HG03060 (cell line): ENCODE results near the gene SHBG.
"Not testable (repeated sequence)": the region's sequence is repeated elsewhere in the genome, so short reads cannot be mapped to it uniquely, and the experiment has no call there.

Source experiments
- ATAC-seq: cut with Tn5 transposase; IDR thresholded peaks from one replicate; pipeline ENCODE4 v1.9.1; 2021; ENCODE audit warnings: low read depth, moderate number of reproducible peaks; ENCODE audit not compliant: unreplicated experiment

Gene SHBG, protein sequence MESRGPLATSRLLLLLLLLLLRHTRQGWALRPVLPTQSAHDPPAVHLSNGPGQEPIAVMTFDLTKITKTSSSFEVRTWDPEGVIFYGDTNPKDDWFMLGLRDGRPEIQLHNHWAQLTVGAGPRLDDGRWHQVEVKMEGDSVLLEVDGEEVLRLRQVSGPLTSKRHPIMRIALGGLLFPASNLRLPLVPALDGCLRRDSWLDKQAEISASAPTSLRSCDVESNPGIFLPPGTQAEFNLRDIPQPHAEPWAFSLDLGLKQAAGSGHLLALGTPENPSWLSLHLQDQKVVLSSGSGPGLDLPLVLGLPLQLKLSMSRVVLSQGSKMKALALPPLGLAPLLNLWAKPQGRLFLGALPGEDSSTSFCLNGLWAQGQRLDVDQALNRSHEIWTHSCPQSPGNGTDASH

DNA sequence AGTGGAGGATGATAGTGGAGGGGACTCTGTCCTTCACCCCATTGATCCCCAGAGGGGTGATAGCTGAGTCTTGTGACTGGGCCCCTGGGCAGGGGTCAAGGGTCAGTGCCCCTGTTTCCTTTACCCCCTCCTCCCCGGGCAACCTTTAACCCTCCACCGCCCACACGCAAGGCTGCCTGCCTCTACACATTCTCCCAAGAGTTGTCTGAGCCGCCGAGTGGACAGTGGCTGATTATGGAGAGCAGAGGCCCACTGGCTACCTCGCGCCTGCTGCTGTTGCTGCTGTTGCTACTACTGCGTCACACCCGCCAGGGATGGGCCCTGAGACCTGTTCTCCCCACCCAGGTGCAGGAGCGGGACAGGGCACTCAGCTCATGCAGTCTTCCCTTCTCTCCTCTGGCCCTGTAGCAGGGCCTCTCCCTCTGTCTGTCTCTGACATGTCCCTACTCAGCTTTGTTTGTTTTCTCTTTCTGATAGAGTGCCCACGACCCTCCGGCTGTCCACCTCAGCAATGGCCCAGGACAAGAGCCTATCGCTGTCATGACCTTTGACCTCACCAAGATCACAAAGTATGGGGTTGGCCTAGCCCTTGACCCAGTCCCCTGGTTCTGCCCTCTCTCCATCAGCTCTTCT, at the start of gene SHBG:
TSS of gene SHBG (plus strand) at position 197 of the 633 bp plus-strand sequence. CDS start at position 235, 38 bp downstream.
- ATAC-seq = no peak

DNA sequence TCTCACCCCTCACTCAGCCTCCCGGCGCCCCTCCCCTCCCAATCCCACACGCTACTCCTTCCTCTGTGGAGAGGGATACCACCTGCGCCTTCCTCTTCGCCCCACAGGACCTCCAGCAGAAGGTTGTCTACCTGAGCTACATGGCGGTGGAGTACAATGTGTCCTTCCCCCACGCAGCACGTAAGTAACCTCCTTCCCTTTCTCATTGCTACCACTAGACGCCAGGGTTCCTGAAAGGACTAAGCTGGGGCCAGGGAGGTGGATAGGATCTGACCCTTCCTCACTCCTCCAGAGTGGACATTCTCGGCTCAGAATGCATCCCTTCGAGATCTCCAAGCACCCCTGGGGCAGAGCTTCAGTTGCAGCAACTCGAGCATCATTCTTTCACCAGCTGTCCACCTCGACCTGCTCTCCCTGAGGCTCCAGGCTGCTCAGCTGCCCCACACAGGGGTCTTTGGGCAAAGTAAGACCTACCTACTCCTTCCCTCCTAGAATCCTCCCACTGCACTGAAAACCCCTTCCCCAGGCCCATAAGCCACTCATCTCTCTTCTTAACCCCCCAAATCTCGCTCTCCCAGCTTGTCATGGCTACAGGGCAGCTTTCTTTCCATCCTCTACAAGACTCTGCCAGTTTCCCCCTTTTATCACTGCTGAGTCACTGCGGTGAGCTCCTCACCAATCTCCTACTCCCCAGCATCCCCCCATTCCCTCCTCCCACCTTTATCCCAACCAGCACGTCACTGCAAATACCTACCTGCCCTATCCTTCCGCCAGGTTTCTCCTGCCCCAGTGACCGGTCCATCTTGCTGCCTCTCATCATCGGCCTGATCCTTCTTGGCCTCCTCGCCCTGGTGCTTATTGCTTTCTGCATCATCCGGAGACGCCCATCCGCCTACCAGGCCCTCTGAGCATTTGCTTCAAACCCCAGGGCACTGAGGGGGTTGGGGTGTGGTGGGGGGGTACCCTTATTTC, 49.0 kb upstream of the SHBG start:
- no peak for ATAC-seq

DNA sequence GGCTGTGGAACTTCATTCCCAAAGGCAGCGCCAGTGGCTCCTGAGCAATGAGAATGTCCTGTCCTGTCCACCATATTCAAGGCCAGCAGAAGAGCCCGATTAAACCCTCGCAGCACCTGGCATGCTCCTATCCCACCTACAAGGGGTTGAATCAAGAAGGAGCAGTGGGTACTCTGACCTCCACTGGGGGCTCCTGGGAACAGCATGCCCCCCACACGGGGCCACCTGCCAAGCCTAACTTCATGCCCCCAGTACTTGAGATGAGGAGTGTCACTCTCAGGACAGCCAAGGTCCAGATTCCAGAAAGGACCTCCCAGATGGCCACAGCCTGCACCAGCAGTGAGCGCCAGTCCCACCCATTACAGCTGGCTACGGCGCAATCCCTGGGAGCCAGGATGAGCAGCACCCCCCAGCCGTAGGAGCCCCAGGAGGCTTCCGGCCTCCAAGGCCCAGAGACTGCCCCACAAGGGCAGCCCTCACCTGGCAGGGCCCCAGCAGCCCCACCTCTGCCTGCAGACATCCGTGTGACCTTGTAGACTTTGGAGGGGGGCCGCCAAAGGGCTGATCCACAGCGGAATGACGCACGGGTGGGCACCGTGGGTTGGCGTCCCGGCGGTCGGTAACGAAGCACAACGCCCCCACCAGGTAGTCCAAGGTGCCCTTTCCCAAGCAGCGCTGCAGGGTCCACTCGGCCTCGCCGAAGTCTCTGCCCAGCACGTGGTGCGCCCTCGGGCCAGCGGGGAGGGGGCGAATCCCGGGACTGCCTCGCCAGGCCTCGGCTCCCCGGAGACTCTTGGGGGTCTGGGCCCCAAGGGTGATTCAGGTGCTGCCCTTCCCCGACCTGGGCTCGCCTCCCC, 47.3 kb upstream of the SHBG start:
- ATAC-seq = no peak

DNA sequence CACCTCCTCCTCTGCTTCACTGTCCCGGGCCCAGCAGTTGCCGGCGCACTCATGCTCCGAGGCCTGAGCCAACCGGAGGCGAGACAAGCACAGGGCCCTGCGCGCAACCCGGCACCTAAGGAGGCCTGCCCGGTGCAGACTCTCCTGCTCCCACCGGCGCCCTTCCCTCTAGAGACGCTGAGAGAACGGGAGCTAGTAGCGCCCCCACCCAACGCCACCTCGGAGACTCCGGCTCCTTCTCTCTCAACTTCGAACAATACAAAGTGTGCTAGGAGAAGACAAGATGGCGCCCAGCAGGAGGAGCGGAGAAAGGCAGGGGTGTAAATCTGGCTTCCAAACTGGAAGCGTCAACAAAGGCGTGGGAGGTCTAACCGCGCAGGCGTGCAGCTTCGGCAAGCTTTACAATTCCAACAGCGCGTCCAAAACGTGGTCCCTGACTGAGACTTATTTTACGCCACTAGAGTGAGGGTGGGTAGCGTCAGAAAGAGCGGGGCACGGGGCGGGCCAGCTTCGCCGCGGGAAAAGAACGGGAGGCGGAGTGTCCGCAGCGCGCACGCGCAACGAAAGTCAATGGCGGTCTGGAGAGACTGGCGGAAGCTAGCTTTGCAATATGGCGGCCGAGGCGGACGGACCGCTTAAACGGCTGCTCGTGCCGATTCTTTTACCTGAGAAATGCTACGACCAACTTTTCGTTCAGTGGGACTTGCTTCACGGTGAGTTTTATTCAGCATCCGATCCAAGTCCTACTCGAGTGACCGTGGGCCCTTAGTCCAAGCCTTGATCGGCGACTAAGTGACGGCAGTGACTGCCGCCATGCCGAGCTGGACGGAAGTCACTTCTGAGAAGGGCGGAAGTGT, 46.5 kb upstream of the SHBG start, which contains the start of gene MPDU1:
TSS of gene MPDU1 (plus strand) at position 600 of the 857 bp plus-strand sequence. CDS start at position 611, 11 bp downstream.
- peak; percentile 50 for ATAC-seq

DNA sequence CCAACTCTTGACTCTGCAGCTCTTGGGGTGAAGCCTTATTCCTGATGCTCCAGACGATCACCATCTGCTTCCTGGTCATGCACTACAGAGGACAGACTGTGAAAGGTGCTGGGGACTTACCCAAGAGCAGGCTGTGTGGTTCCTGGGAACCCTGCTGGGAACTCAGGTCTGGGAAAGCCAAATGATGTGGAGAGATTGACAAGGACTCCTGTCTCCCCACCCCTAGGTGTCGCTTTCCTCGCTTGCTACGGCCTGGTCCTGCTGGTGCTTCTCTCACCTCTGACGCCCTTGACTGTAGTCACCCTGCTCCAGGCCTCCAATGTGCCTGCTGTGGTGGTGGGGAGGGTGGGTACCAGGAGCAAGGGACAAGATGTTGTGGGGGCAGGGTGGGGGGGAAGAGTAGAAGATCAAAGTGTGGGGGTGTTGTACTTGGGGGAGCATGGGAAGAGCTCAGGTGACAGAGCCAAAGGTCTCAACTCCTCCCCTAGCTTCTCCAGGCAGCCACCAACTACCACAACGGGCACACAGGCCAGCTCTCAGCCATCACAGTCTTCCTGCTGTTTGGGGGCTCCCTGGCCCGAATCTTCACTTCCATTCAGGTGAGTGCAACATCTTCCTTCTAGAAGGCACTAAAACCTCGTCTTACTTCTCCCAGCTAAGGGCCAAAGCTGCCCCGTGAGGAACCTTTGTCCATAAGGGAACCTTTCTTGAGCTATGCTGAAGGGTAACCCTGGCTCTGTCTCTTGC, 43.1 kb upstream of the SHBG start:
- no peak for ATAC-seq

DNA sequence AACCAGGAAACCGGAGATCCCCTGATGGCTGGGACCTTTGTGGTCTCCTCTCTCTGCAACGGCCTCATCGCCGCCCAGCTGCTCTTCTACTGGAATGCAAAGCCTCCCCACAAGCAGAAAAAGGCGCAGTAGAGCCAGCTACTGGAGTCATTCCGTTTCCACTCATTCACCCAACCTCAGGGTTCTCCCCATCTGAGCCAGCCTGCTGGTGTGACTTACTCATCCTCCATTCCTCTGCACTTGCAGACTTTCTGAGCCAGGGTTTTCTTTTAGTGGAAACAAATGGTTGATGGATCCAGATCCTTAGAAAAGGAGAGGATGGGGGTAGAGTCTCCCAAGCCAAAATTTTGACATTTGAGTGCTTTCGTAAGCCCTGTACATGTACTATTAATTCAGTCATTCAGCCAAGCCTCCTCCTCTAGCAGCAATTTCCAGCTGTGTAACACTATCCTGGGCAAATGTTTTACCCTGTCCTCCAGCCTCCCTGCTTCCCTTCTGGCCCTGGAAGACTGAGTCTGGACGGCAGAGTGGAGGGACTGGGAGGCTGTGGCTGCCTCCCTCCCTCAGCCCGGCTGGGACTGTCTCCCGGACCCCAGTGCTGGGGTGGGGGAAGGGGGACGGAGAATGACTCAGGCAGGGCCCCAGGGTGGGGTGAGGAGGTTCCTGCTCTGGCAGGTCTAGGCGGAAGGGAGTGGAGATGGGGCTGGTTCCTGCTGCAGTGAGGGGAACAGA, 42.3 kb upstream of the SHBG start:
- no peak for ATAC-seq

DNA sequence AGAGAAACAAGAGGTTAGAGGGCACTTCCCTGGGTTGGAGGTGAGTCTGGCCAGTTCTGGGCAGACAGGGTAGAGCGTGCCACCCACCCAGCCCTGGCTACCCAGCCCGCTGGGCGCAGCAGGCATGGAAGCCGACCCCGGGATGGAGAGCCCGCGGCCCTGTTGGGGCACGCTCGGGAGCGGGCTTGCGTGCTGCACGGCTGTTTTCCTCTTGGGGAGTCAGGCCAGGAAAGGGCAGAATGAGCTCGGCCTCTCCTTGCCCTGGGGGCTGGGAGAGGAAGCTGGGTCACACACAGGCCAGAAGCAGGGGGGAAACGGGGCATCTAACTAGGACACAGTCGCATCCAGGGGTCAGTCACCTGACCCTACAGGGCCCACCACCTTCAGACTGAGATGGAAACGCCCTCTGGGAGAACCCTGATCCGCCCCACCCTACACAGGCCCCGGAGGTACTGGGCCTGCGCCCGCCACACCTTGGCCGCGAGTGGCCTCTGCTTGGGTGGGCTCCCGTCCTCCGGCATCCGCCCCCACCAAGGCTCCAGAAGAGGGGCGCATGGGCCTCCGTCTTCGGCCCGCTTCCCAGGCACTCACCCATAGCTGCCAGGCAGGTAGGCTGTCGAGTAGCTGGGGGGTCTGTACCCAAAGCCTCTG, 41.3 kb upstream of the SHBG start:
- ATAC-seq = no peak

DNA sequence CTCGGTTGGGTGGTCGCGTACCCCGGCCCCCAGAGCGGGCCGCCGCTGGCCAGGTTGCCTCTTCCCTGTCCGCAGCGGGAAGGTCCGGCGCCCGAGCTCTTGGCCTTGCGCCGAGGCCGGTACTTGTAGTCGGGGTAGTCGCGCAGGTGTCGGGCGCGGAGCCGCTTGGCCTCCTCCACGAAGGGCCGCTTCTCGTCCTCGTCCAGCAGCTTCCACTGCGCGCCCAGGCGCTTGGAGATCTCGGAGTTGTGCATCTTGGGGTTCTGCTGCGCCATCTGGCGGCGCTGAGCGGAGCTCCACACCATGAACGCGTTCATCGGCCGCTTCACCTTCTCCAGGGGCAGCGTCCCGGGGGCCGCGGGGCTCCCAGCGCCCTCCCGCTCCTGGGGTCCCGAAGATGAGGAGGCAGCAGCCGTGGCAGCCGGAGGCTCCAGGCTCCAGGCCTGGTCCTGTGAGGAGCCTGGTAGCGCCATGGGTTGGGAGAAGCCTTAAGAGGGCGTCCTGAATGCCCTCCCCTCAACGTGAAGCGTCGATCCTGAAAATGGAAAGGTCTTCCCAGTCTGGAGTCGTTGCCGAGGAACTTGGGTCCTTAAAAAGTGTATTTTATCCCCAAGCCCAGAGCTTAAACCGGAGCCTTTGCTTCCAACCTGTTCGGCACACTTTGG, 40.6 kb upstream of the SHBG start:
- no peak for ATAC-seq

DNA sequence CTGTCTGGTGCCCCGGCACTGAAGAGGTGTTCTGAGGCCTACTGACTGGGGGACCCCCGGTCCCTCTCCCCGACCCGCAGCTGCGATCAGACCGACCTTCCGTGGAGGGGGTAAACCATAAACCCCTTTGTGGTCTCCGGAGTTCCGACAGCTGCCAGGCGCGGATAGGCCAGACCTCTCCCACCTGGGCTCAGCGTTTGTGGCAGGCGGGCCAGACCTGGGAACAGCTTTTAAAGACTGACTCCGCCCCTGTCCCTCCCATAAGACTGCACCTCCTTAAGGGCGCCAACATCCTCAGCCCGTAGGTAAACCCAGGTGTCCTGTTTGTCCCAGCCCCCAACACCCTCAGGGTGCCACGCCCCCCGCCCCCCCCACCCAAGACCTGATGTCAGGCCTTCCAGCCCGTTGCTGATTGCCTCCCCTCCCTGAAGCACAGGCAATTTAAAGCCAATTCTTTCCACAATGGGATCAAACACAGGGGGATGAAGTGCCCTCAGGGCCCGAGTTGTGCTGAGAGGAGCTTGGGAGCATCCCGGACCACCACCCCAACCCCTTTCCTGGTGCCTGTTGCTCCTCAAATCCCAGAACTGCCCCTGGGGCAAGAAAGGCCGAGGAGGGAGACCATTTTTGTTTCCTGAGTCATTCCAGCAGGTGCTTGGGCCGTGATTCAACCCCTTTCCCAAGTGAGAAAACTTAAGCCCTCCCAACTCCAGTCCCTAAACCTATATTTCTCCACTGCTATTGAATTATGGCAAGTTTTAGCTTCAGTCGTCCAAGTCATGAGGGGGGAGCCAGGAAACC, 39.8 kb upstream of the SHBG start, which contains the start of gene SOX15:
TSS of gene SOX15 (minus strand) at position 204 of the 801 bp plus-strand sequence. CDS start 418 bp downstream, outside the sequence.
- no peak for ATAC-seq

DNA sequence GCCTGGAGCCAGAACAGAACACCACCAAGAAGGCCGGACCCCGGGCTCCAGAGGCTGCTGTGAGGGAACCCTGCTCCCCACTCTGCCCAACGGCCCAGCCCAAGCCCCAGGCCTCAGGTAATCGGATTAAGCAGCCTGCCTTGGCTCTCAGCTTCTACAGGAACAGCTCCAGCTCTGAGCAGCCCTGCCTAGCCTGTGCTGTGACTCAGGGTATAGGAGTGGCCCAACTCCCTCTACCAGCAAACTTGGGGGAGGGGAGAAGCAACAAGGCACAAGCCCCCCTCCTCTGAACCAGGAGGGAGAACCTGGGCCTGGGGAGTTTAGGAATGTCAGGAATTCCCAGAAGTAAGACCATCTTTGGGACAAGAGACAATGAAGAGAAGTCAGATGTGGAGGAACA, 39.2 kb upstream of the SHBG start:
- no peak for ATAC-seq

DNA sequence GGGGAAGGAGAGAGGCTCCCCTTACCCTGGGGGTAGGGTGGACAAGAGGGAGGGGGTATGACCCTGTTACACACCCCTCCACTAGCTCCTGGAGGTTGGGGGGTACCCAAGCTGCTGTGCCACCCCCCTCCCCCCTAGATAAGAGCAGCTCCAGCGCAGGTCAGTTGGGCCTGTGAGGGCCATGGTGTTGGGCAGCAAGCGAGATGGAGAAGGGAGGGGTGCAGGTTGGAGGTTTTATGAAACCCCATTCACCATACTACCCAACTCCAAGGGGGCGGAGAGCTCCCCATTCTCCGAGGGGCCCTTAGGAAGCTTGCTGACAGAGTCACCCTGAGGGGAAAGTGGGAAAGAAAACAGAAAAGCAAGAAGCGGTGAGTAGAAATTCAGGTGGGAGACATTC, 38.3 kb upstream of the SHBG start:
- ATAC-seq = no peak

DNA sequence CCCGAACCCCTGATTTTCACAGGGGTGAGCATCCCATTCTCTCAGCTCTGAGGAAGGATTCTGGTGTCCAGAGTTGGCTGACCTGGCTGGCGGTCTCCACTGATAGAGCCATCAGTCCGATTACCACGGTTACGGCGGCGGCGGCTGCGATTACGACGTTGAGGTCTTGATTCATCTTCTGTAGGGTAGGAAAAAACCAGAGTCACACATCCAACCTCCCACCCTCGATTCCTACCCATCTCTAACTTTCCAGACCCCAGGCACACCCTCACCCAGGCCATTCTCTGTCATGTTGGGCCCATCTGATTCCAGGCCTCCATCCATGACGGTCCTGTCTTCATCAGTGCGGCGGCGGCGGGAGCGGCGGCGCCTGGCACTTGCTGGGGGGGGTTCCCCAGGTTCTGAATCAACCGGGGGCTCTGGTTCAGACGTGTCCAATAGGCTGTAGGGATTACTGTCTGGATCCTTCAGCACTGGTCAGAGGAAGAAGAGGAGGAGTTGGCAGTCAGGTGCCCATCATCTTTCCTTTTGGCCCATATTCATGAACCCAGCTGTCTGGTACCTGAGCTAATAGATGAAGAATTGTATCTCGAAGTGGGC, 37.4 kb upstream of the SHBG start:
- ATAC-seq = no peak

DNA sequence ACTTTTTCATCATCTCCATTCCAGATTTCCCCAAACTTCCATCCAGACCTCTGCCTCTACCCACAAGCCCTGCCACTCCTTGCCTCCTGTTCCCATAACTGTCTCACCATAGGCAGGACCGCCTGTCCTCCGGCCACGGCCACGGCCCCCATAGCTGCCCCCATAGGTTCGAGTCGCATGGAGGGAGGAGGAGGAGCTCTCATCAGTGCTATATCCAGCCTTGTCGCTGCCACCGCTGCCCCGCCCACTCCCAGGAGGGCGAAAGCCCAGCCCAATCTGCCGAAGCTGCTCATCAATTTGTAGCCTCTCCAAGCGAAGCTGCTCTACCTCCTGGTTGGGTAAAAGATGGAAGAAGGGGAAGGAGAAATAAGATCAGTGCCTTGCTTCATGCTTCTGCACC, 36.6 kb upstream of the SHBG start:
- no peak for ATAC-seq

DNA sequence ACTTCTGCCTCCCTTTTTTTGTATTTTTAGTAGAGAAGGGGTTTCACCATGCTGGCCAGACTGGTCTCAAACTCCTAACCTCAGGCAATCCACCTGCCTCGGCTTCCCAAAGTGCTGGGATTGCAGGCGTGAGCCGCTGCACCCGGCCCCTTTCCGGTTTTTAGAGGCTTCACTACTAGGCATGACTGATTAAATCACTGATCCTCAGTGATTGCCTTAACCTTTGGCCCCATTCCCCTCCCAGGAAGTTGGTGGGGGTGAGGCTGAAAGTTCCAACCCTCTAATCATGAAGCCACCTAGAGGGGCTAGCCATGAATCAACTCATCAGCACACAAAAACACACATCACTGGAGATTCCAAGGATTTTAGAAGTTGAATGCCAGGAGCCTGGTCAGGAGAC, 32.4 kb upstream of the SHBG start:
- not testable (repeated sequence) for ATAC-seq

DNA sequence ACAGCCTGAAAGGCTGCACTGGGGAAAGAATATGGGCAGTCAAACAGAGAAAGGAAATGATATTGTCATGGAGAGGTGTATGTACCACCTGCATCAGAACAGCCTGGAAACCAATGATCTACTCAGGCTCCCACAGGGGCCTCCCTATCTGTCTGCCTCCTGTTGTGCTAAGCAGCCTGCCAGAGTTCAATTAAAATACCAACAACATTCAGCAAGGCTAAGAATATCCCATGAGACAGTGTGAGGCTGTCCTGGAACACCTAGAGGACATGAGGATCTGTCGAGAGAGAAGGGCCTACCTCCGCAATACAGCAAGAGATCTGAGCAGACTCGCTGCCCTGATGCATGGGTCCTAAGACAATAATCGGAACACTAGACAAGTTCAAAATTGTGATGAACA, 23.7 kb upstream of the SHBG start:
- no peak for ATAC-seq
